GM18858 (cell line): Measurements from ENCODE around the gene RITA1.
"Not testable (repeated sequence)": the region's sequence is repeated elsewhere in the genome, so short reads cannot be mapped to it uniquely, and the experiment has no call there.

Source experiments
- ATAC-seq: cut with Tn5 transposase; IDR thresholded peaks from one replicate; pipeline ENCODE4 v1.9.1; 2021; ENCODE audit not compliant: unreplicated experiment

Gene RITA1

GRCh38 chr12:113201187-113202177 is 16.0 kb downstream of the RITA1 start:
- ATAC-seq = no peak

GRCh38 chr12:113202300-113203075 is 17.0 kb downstream of the RITA1 start:
- ATAC-seq = no peak

GRCh38 chr12:113203852-113204760 is 18.6 kb downstream of the RITA1 start:
- no peak for ATAC-seq

- ATAC-seq = no peak
Measured at GRCh38 chr12:113204804-113205203, 19.3 kb downstream of the RITA1 start.

- not testable (repeated sequence) for ATAC-seq
Measured at GRCh38 chr12:113206802-113207201, 21.3 kb downstream of the RITA1 start.

GRCh38 chr12:113207613-113208040 is 22.1 kb downstream of the RITA1 start:
- no peak for ATAC-seq

GRCh38 chr12:113208041-113208934 is 22.8 kb downstream of the RITA1 start:
- peak; percentile 78 for ATAC-seq

- no peak for ATAC-seq
Measured at GRCh38 chr12:113211160-113211559, 25.6 kb downstream of the RITA1 start.

- ATAC-seq = no peak
Measured at GRCh38 chr12:113214895-113215400, 29.4 kb downstream of the RITA1 start.

- ATAC-seq = no peak
Measured at GRCh38 chr12:113216027-113216426, 30.5 kb downstream of the RITA1 start.

GRCh38 chr12:113220593-113221180 is 35.2 kb downstream of the RITA1 start:
- ATAC-seq = no peak

GRCh38 chr12:113221181-113221996 is 35.9 kb downstream of the RITA1 start, which contains the start of gene TPCN1:
Gene TPCN1, plus strand, starts transcription at chr12:113221464. Its CDS starts 5,389 bp downstream, at chr12:113226853.
- ATAC-seq = peak; percentile 84

GRCh38 chr12:113221997-113222729 is 36.6 kb downstream of the RITA1 start:
- ATAC-seq = no peak

- no peak for ATAC-seq
Measured at GRCh38 chr12:113222730-113223531, 37.4 kb downstream of the RITA1 start.

GRCh38 chr12:113224955-113225354 is 39.4 kb downstream of the RITA1 start:
- no peak for ATAC-seq

GRCh38 chr12:113226696-113227568 is 41.4 kb downstream of the RITA1 start:
- no peak for ATAC-seq
